K562 (cell line): Measurements from ENCODE around the gene PRSS38. TPM values are rescaled to one million over a fixed set of nuclear protein-coding genes. Genes with fewer than 3 reads are reported as not detected.

Source experiments
- ARID3B ChIP-seq: fragments of 250-450 bp; sonication (Bioruptor Pico); IDR thresholded peaks from 2 replicates; pipeline ENCODE4 v1.4.0; 2020; ENCODE audit warnings: borderline replicate concordance
- CBX8 ChIP-seq: fragments of 200-600 bp; sonication (generic); IDR thresholded peaks from 2 replicates; pipeline ENCODE4 v1.6.1; 2012; ENCODE audit warnings: borderline replicate concordance, mixed run types, low read depth, mild to moderate bottlenecking, moderate library complexity, mixed read lengths, low read length, control low read depth, inconsistent platforms; ENCODE audit not compliant: poor library complexity, severe bottlenecking; ENCODE audit errors: extremely low read depth
- CEBPB ChIP-seq: fragments of 450-650 bp; IDR thresholded peaks from 2 replicates; pipeline ENCODE4 v1.6.1; 2016; ENCODE audit warnings: missing genetic modification characterization, missing compliant biosample characterization
- FOXM1 ChIP-seq, 2 experiments: fragments of 450-650 bp in 1 of 2; sonication (generic) in 1 of 2; formaldehyde crosslinking in 1 of 2; IDR thresholded peaks; 2 replicates each; pipeline versions ENCODE4 v1.6.1 to v1.9.0; 2017 to 2022; ENCODE audit warnings: low read depth in 2 of 2, mild to moderate bottlenecking in 2 of 2, missing genetic modification reagents in 1 of 2, moderate library complexity in 1 of 2
- HSF4 ChIP-seq: fragments of 250-450 bp; sonication (Bioruptor Pico); IDR thresholded peaks from 2 replicates; pipeline ENCODE4 v2.1.2; 2022; ENCODE audit warnings: mild to moderate bottlenecking, moderate library complexity, borderline replicate concordance
- RFX1 ChIP-seq: fragments of 450-650 bp; IDR thresholded peaks from 2 replicates; pipeline ENCODE4 v1.6.1; 2016; ENCODE audit warnings: mild to moderate bottlenecking, moderate library complexity
- SRSF1 ChIP-seq: fragments of 200-400 bp; formaldehyde crosslinking; IDR thresholded peaks from 2 replicates; pipeline ENCODE4 v1.6.1; 2017; ENCODE audit warnings: mild to moderate bottlenecking, low read depth, low read length, moderate library complexity
- TEAD1 ChIP-seq, 2 experiments: fragments of 450-650 bp in 1 of 2; sonication (generic) in 1 of 2; formaldehyde crosslinking; IDR thresholded peaks; 2 replicates each; pipeline versions ENCODE4 v1.4.0 to v1.8.0; 2020 to 2022; ENCODE audit warnings: mild to moderate bottlenecking in 2 of 2, missing genetic modification reagents in 1 of 2
- ZBTB40 ChIP-seq, 2 experiments: fragments of 450-650 bp in 1 of 2; sonication (generic) in 1 of 2; formaldehyde crosslinking in 1 of 2; IDR thresholded peaks; 2 replicates each; pipeline versions ENCODE4 v1.7.1 to v1.9.0; 2016 to 2022; ENCODE audit warnings: inconsistent platforms in 1 of 2, mild to moderate bottlenecking in 1 of 2, missing genetic modification reagents in 1 of 2
- polyA plus RNA-seq, 8 experiments: library from polyadenylated mRNA; depleted of rRNA in 4 of 8; stranded (reverse) in 5 of 8; unstranded in 3 of 8; fragments of >200 nt; fragmentation: Nextera tagmentation in 2 of 8; fragmentation: Illumina TruSeq in 1 of 8; extraction: Ambion mirVana in 2 of 8; extraction: Trizol in 1 of 8; gene quantifications; 2 replicates each; pipeline versions ENCODE4 v1.2.1 to v1.2.3, GENCODE V29; 2011 to 2014; ENCODE audit warnings: inconsistent platforms in 1 of 8, missing spikeins in 1 of 8
- total RNA-seq, 7 experiments: library from RNA; depleted of rRNA in 6 of 7; stranded (reverse); fragments of >200 nt in 6 of 7; fragmentation: Illumina TruSeq in 2 of 7; extraction: Trizol in 2 of 7; gene quantifications; 2 replicates each; pipeline versions ENCODE4 v1.2.1 to v1.2.3, GENCODE V29; 2011 to 2021; ENCODE audit warnings: low replicate concordance in 1 of 7
- TF ChIP-seq, protein P1 (sequence below), 2 experiments: IDR thresholded peaks; 2 replicates each; pipeline ENCODE4 v1.6.1; 2012; ENCODE audit warnings: improper control_type of control experiment in 2 of 2, low read depth in 2 of 2, low read length in 2 of 2, borderline replicate concordance in 1 of 2
- TF ChIP-seq, protein P2 (sequence below): sonication (generic); formaldehyde crosslinking; IDR thresholded peaks from 2 replicates; pipeline ENCODE4 v1.8.1; 2023; ENCODE audit warnings: mild to moderate bottlenecking, missing genetic modification reagents

The PRSS38 gene
- total and polyA plus RNA-seq, 9 of the 15 experiments (the other 6 are each of a cell fraction or from before 2014, with no cell fraction given) = 0.09 to 0.14 TPM; not detected in 7

DNA sequence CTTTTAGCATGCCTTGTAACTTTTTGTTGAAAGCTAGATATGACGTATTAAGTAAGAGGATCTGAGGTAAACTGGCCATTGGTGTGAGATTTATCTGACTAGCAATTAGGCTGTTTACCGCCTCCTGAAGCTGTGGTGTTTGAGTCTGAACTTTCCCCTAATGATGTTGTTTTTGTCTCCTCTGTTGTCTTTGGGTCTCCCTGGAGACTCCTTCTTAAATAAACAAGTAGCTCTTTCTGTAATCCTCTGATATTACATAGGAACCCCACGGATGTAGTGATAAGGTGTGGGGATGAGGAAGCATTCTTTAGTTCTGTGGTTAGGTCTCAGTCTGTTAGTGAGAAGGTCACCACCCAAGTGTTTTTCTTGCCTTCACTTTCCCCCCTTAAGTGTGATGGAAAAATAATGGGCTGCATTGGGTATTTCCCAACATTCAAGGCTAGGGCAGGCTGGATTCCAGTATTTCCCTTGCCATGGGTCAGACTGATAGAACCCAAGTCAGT lies 33.0 kb downstream of the PRSS38 start (continued):
- TF ChIP-seq ZBTB40 (IDR thresholded peaks at IDR 0.05) (no peak), ZBTB40 (CRISPR knock-in tag; IDR thresholded peaks at IDR 0.05) (no peak), HSF4 (no peak), SRSF1 (no peak), CBX8 (no peak), ARID3B (no peak), FOXM1 (IDR thresholded peaks at IDR 0.05; ENCODE audit: low read depth) (peak; percentile 64; the same call in 1 of the 2 replicates), FOXM1 (CRISPR knock-in tag; IDR thresholded peaks at IDR 0.05; ENCODE audit: low read depth) (no peak), RFX1 (peak; percentile 89), CEBPB (tag) (peak; percentile 75), TEAD1 (CRISPR knock-in tag; IDR thresholded peaks at IDR 0.05) (no peak)
- TF ChIP-seq, protein P1, sequence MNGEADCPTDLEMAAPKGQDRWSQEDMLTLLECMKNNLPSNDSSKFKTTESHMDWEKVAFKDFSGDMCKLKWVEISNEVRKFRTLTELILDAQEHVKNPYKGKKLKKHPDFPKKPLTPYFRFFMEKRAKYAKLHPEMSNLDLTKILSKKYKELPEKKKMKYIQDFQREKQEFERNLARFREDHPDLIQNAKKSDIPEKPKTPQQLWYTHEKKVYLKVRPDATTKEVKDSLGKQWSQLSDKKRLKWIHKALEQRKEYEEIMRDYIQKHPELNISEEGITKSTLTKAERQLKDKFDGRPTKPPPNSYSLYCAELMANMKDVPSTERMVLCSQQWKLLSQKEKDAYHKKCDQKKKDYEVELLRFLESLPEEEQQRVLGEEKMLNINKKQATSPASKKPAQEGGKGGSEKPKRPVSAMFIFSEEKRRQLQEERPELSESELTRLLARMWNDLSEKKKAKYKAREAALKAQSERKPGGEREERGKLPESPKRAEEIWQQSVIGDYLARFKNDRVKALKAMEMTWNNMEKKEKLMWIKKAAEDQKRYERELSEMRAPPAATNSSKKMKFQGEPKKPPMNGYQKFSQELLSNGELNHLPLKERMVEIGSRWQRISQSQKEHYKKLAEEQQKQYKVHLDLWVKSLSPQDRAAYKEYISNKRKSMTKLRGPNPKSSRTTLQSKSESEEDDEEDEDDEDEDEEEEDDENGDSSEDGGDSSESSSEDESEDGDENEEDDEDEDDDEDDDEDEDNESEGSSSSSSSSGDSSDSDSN (IDR thresholded peaks at IDR 0.05; ENCODE audit: borderline replicate concordance in 1 of 2, low read depth in 2 of 2, low read length in 2 of 2) = no peak
- TF ChIP-seq, protein P2, sequence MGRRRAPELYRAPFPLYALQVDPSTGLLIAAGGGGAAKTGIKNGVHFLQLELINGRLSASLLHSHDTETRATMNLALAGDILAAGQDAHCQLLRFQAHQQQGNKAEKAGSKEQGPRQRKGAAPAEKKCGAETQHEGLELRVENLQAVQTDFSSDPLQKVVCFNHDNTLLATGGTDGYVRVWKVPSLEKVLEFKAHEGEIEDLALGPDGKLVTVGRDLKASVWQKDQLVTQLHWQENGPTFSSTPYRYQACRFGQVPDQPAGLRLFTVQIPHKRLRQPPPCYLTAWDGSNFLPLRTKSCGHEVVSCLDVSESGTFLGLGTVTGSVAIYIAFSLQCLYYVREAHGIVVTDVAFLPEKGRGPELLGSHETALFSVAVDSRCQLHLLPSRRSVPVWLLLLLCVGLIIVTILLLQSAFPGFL (CRISPR knock-in tag) = no peak
